ENCODE data around the gene NTM. TPM values are rescaled to one million over a fixed set of nuclear protein-coding genes. Genes with fewer than 3 reads are reported as not detected.

NTM gene
- total RNA-seq, 4 donors from 2014 or later, result 0.40 to 3.1 (median 2.1) TPM; not detected in 1

- WGBS, 2 donors (ENCODE audit: low coverage in 1 of 2), result 75 to 91% methylated on average over 2 to 3 of the region's 3 CpGs
- DNase-seq, result no peak
- no peak overlapping the region for H3K4me3 ChIP-seq
- peaks cover 3% of the 10 kb centered on the region for H3K27me3 ChIP-seq
- no peak overlapping the region for H3K27ac ChIP-seq
- intact Hi-C loops (cut with DNase I; ENCODE audit: low total_unique reads), result no loop called here
- in situ Hi-C loops (cut with MboI; ENCODE audit: low pct_ligation_motif_present in 1 of 4, low pct_unique_long_range_greater_than_20kb in 1 of 4, low sequenced_read_pairs in 3 of 4), result no loop called here
- H3K36me3 ChIP-seq, result no peaks in the 10 kb centered on the region
- H3K4me1 ChIP-seq, result peaks cover 0 to 8% (median 0%) of the 10 kb centered on the region in 4 donors
- TF ChIP-seq EP300 (IDR thresholded peaks at IDR 0.05; ENCODE audit: low read depth), result no peak
- no peaks in the 10 kb centered on the region for H3K9me3 ChIP-seq
These were observed 315.5 kb downstream of the NTM start for GRCh38 chr11:131685906-131686305.

DNA sequence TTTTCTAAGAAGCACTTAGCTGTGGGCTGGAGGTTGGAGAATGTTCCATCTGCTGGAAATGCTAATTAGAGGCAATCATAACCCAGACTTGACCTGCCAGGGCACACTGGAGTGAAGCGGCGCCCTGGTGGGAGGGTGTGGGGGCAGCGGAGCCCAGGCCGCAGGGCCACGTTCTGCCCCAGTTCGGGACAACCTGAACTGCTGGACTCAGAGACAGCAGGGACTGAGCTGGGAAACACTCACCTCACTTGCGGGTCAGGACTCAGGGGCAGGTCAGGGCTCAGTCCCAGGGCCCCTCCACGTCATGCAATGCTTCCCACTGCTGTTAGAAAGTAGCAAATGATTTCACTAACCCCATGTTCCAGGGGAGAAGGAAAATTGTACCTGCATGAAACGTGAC lies 316.4 kb downstream of the NTM start:
- H3K4me1 ChIP-seq, result peaks cover 0 to 8% (median 0%) of the 10 kb centered on the region in 4 donors
- no peak for TF ChIP-seq POLR2AphosphoS5 (IDR thresholded peaks at IDR 0.05)
- TF ChIP-seq POLR2A (IDR thresholded peaks at IDR 0.05), result no peak
- TF ChIP-seq CTCF (IDR thresholded peaks at IDR 0.05), result no peak
- TF ChIP-seq EP300 (IDR thresholded peaks at IDR 0.05; ENCODE audit: low read depth), result no peak
- H3K9me3 ChIP-seq, result no peaks in the 10 kb centered on the region
- in situ Hi-C loops (cut with MboI; ENCODE audit: low pct_ligation_motif_present in 1 of 4, low pct_unique_long_range_greater_than_20kb in 1 of 4, low sequenced_read_pairs in 3 of 4) (no loop called here), intact Hi-C loops (cut with DNase I; ENCODE audit: low total_unique reads) (no loop called here)
- H3K4me3 ChIP-seq, result no peak overlapping the region
- DNase-seq, result no peak
- WGBS, 2 donors (ENCODE audit: low coverage in 1 of 2), result 85% methylated on average over 9 of the region's 9 CpGs; no CpG with 5 or more reads in 1 of the 2 donors
- H3K27me3 ChIP-seq, result peaks cover 3% of the 10 kb centered on the region
- no peak overlapping the region for H3K27ac ChIP-seq
- H3K36me3 ChIP-seq, result no peaks in the 10 kb centered on the region

DNA sequence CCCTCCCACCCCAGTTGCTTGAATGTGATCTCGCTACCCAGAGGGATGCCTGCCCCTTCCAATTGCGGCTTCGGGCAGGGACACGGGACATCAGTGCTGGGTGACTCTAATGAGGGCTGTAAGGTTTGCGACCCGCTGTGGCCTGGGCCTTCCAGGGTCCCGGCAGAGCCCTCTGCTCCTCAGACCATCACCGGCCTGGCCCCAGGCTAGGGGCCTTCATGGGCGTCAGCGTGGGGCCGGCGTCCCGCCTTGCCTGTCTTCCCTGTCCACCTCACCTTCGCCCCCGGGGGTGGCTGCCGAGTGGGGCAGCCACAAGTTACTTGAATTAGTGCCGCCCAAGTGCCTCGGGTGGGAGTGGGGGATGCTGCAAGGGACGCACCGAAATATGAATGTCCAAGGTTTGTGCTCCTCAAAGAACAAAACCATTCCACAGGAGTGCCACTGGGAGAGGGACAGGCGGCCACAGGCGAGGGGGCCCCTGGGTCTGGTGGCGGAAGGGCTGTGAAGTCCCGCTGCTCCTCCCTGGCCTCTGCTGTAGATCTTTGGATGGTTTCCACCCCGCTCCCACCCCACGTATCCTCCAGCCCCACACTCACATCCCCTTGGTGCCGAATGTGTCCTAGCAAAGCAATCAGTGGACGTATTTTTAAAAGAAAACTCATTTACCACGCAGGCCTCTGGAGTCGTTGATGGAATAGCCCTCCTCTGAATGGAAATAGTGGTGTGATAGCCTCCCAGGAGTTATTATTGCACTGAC lies 317.1 kb downstream of the NTM start:
- no peak overlapping the region for H3K27ac ChIP-seq
- no peak overlapping the region for H3K4me3 ChIP-seq
- peaks cover 0 to 8% (median 0%) of the 10 kb centered on the region in 4 donors for H3K4me1 ChIP-seq
- peaks cover 3% of the 10 kb centered on the region for H3K27me3 ChIP-seq
- intact Hi-C loops (cut with DNase I; ENCODE audit: low total_unique reads), result no loop called here
- 35 to 81% methylated on average over 4 to 29 of the region's 30 CpGs for WGBS, 2 donors (ENCODE audit: low coverage in 1 of 2)
- in situ Hi-C loops (cut with MboI; ENCODE audit: low pct_ligation_motif_present in 1 of 4, low pct_unique_long_range_greater_than_20kb in 1 of 4, low sequenced_read_pairs in 3 of 4), result no loop called here
- no peaks in the 10 kb centered on the region for H3K9me3 ChIP-seq
- TF ChIP-seq EP300 (IDR thresholded peaks at IDR 0.05; ENCODE audit: low read depth), result no peak
- DNase-seq, result no peak
- no peaks in the 10 kb centered on the region for H3K36me3 ChIP-seq

DNA sequence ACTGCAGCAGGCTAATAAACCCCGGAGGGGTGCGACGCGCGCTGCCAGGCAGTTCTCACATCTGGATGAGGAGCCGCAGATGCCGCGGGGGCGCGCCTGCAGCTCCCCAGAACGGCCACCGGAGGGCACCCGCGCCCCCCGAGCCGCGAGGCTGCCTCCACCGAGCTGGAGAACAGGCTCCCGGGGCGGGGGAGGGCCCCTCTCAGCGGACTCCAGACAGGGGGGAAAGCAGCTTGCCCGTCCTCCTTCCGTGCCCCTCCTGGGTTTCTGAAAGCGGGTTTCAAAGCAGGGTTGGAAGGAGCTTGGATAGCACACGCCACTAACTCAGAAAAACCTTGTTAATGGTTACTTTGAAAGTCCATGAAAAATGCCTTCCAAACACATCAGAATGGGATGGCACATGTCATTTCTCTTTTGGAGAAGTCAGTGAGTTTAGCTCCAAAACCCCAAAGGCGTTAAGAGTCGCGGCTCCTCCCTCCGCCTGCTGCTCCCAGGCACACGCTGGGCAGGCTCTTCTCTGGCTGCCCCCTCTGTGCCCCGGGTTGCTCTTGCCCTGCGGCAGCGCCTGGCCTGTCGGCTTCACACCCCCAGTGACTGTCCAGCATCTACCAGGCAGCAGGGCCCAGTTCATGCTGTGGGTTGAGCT lies 317.8 kb downstream of the NTM start:
- H3K27ac ChIP-seq, result no peak overlapping the region
- H3K27me3 ChIP-seq, result peaks cover 3% of the 10 kb centered on the region
- 17% methylated on average over 34 of the region's 34 CpGs; no CpG with 5 or more reads in 1 of the 2 donors for WGBS, 2 donors (ENCODE audit: low coverage in 1 of 2)
- H3K4me1 ChIP-seq, result peaks cover 0 to 8% (median 0%) of the 10 kb centered on the region in 4 donors
- DNase-seq, result peak; percentile 34
- TF ChIP-seq POLR2AphosphoS5 (IDR thresholded peaks at IDR 0.05) (no peak), CTCF (IDR thresholded peaks at IDR 0.05) (peak; percentile 40 to 83 (median 76))
- no peaks in the 10 kb centered on the region for H3K36me3 ChIP-seq
- in situ Hi-C loops (cut with MboI; ENCODE audit: low pct_ligation_motif_present in 1 of 4, low pct_unique_long_range_greater_than_20kb in 1 of 4, low sequenced_read_pairs in 3 of 4) (no loop called here), intact Hi-C loops (cut with DNase I; ENCODE audit: low total_unique reads) (no loop called here)
- no peak overlapping the region for H3K4me3 ChIP-seq
- H3K9me3 ChIP-seq, result no peaks in the 10 kb centered on the region

- no peaks in the 10 kb centered on the region for H3K9me3 ChIP-seq
- no peak overlapping the region for H3K4me3 ChIP-seq
- DNase-seq, result no peak
- H3K4me1 ChIP-seq, result peaks cover 0 to 8% (median under 1%) of the 10 kb centered on the region in 4 donors
- H3K27ac ChIP-seq, result no peak overlapping the region
- TF ChIP-seq POLR2AphosphoS5 (IDR thresholded peaks at IDR 0.05) (no peak), EP300 (IDR thresholded peaks at IDR 0.05; ENCODE audit: low read depth) (no peak), CTCF (IDR thresholded peaks at IDR 0.05) (no peak), POLR2A (IDR thresholded peaks at IDR 0.05) (no peak)
- intact Hi-C loops (cut with DNase I; ENCODE audit: low total_unique reads), result no loop called here
- 80% methylated on average over 1 to 10 of the region's 10 CpGs for WGBS, 2 donors (ENCODE audit: low coverage in 1 of 2)
- no peaks in the 10 kb centered on the region for H3K36me3 ChIP-seq
- peaks cover 3% of the 10 kb centered on the region for H3K27me3 ChIP-seq
- in situ Hi-C loops (cut with MboI; ENCODE audit: low pct_ligation_motif_present in 1 of 4, low pct_unique_long_range_greater_than_20kb in 1 of 4, low sequenced_read_pairs in 3 of 4), result no loop called here
These were observed 318.9 kb downstream of the NTM start for GRCh38 chr11:131689049-131689925.

Data from transverse colon (tissue), 4 donors.